CD4-positive, alpha-beta memory T cell (primary cell): ENCODE measurements around the gene RNF157. TPM values are rescaled to one million over a fixed set of nuclear protein-coding genes. Genes with fewer than 3 reads are reported as not detected.
A peak's percentile ranks its signal among the peaks of the same experiment; 100 is the strongest.

Experiments used
- CTCF ChIA-PET: fragments of 350-600 bp; sonication (Branson Sonifier 250); formaldehyde crosslinking; loops from one replicate; lab custom pipeline; 2021; ENCODE audit warnings: inconsistent platforms; ENCODE audit not compliant: partially characterized antibody; lab: Charles Lee
- POLR2A ChIA-PET: fragments of 350-600 bp; sonication (Branson Sonifier 250); formaldehyde crosslinking; loops from one replicate; lab custom pipeline; 2021; ENCODE audit not compliant: partially characterized antibody; lab: Charles Lee
- DNase-seq, 5 donors: peaks; one replicate each; pipeline versions ENCODE4 v3.0.0 to v3.0.0-alpha.2; 2020 to 2022; ENCODE audit warnings: mixed read lengths in 1 of 5
- H3K27ac ChIP-seq: one replicate; pipeline ENCODE4 v1.7.0; 2013; ENCODE audit warnings: low read depth, low read length
- H3K27me3 ChIP-seq: 2 replicates; pipeline ENCODE4 v1.7.0; 2013; ENCODE audit warnings: mild to moderate bottlenecking, low read length, moderate library complexity; ENCODE audit not compliant: insufficient read depth
- H3K36me3 ChIP-seq: 2 replicates; pipeline ENCODE4 v1.7.0; 2013; ENCODE audit warnings: mild to moderate bottlenecking, low read length, moderate library complexity; ENCODE audit not compliant: insufficient read depth
- H3K4me1 ChIP-seq: 2 replicates; pipeline ENCODE4 v1.7.0; 2013; ENCODE audit warnings: mild to moderate bottlenecking, low read length, moderate library complexity; ENCODE audit not compliant: insufficient read depth
- H3K4me3 ChIP-seq, 2 donors: one replicate each; pipeline ENCODE4 v1.7.0; 2013; ENCODE audit warnings: low read length in 2 of 2, mild to moderate bottlenecking in 1 of 2
- H3K9me3 ChIP-seq, 2 donors: one replicate each; pipeline ENCODE4 v1.7.0; 2013; ENCODE audit warnings: low read length in 2 of 2, control low read depth in 1 of 2; ENCODE audit not compliant: control insufficient read depth in 1 of 2
- H3K27ac Mint-ChIP-seq, 7 donors: one replicate each; pipeline ENCODE4 v1.8.0; 2020 to 2021; ENCODE audit warnings: mixed read lengths in 7 of 7, mild to moderate bottlenecking in 6 of 7, inconsistent platforms in 3 of 7, moderate library complexity in 3 of 7
- H3K27me3 Mint-ChIP-seq, 2 donors: one replicate each; pipeline ENCODE4 v1.8.0; 2020 to 2021; ENCODE audit warnings: mixed read lengths in 2 of 2
- H3K36me3 Mint-ChIP-seq, 2 donors: one replicate each; pipeline ENCODE4 v1.8.0; 2020 to 2021; ENCODE audit warnings: mixed read lengths in 2 of 2, inconsistent platforms in 1 of 2, mild to moderate bottlenecking in 1 of 2
- H3K4me1 Mint-ChIP-seq, 4 donors: one replicate each; pipeline ENCODE4 v1.8.0; 2020 to 2021; ENCODE audit warnings: mixed read lengths in 4 of 4, mild to moderate bottlenecking in 1 of 4
- H3K4me3 Mint-ChIP-seq, 8 donors: one replicate each; pipeline ENCODE4 v1.8.0; 2020 to 2021; ENCODE audit warnings: mixed read lengths in 8 of 8, mild to moderate bottlenecking in 7 of 8, moderate library complexity in 6 of 8, inconsistent platforms in 3 of 8
- H3K9me3 Mint-ChIP-seq, 8 donors: one replicate each; pipeline ENCODE4 v1.8.0; 2020 to 2021; ENCODE audit warnings: mixed read lengths in 8 of 8, mild to moderate bottlenecking in 5 of 8, inconsistent platforms in 3 of 8, moderate library complexity in 1 of 8
- intact Hi-C: fragments of 100-400 bp; cut with micrococcal nuclease; formaldehyde crosslinking; loops from one replicate; pipeline ENCODE4 v1.15.1; 2023
- polyA plus RNA-seq, 2 donors: library from polyadenylated mRNA; unstranded; fragments of 300-500 nt; fragmentation: Illumina TruSeq; gene quantifications; one replicate each; pipeline ENCODE4 v1.2.3, GENCODE V29; 2021
- total RNA-seq, 2 experiments: library from RNA; stranded (reverse); gene quantifications; one replicate each; pipeline ENCODE4 v1.2.3, GENCODE V29; 2021

The RNF157 gene
- total and polyA plus RNA-seq, 4 experiments from 2014 or later: 4.0 to 22.5 (median 20.0) TPM

- H3K4me1 ChIP-seq: peaks cover 10% of the 10 kb centered on the region
- ChIA-PET CTCF (interaction anchor here (0.7 to 11.2 kb wide), 18 partner anchors 9 to 392 kb away, joined by 3 to 232 read pairs (median 4); partner anchors contain the start of gene RNF157), POLR2A (interaction anchor here (0.6 to 7.9 kb wide), 9 partner anchors 17 to 165 kb away, joined by 3 to 108 read pairs (median 5); partner anchors contain the start of genes FOXJ1 and UBALD2)
- no peaks in the 10 kb centered on the region for H3K27me3 Mint-ChIP-seq
- no peak overlapping the region for H3K27ac ChIP-seq
- H3K27me3 ChIP-seq: no peaks in the 10 kb centered on the region
- no peak for DNase-seq
- H3K9me3 Mint-ChIP-seq: no peaks in the 10 kb centered on the region
- H3K4me3 Mint-ChIP-seq: peak overlapping the region in 1 of 8 donors; percentile 28
- peaks cover 4 to 12% (median 9%) of the 10 kb centered on the region in 4 donors for H3K4me1 Mint-ChIP-seq
- intact Hi-C loops: loop anchor here (5.0 kb wide), 1 partner anchor 112 kb away; no protein-coding TSS in a partner anchor
- no peaks in the 10 kb centered on the region for H3K9me3 ChIP-seq
- H3K36me3 ChIP-seq: no peaks in the 10 kb centered on the region
- peak overlapping the region in 4 of 7 donors; percentile 29 to 60 (median 45) for H3K27ac Mint-ChIP-seq
- H3K4me3 ChIP-seq: no peak overlapping the region
- H3K36me3 Mint-ChIP-seq: no peaks in the 10 kb centered on the region
Observed at GRCh38 chr17:76123749-76124581, 116.3 kb downstream of the RNF157 start.

- Mint-ChIP-seq H3K4me1 (peaks cover 4 to 12% (median 9%) of the 10 kb centered on the region in 4 donors), H3K4me3 (peak overlapping the region in 5 of 8 donors; percentile 25 to 80 (median 51)), H3K27ac (peak overlapping the region in 4 of 7 donors; percentile 22 to 86 (median 40)), H3K27me3 (no peaks in the 10 kb centered on the region), H3K9me3 (no peaks in the 10 kb centered on the region), H3K36me3 (no peaks in the 10 kb centered on the region)
- CTCF ChIA-PET: interaction anchor here (0.7 to 11.2 kb wide), 14 partner anchors 20 to 393 kb away, joined by 3 to 232 read pairs (median 6); no protein-coding TSS in a partner anchor
- DNase-seq: no peak
- H3K4me1 ChIP-seq: peaks cover 10% of the 10 kb centered on the region
- no peaks in the 10 kb centered on the region for H3K36me3 ChIP-seq
- no peaks in the 10 kb centered on the region for H3K9me3 ChIP-seq
- H3K27me3 ChIP-seq: no peaks in the 10 kb centered on the region
- no peak overlapping the region for H3K27ac ChIP-seq
- no peak overlapping the region for H3K4me3 ChIP-seq
- POLR2A ChIA-PET: interaction anchor here (1.3 to 7.9 kb wide), 7 partner anchors 19 to 157 kb away, joined by 4 to 108 read pairs (median 9); partner anchors contain the start of gene UBALD2
- intact Hi-C loops: loop anchor here (5.0 kb wide), 1 partner anchor 111 kb away; no protein-coding TSS in a partner anchor
Observed at GRCh38 chr17:76123191-76123499, 117.1 kb downstream of the RNF157 start.

- no peaks in the 10 kb centered on the region for H3K36me3 Mint-ChIP-seq
- CTCF ChIA-PET: interaction anchor here (1.0 to 11.2 kb wide), 13 partner anchors 23 to 157 kb away, joined by 3 to 232 read pairs (median 7); no protein-coding TSS in a partner anchor
- intact Hi-C loops: loop anchor here (5.0 kb wide), 1 partner anchor 110 kb away; no protein-coding TSS in a partner anchor
Observed at GRCh38 chr17:76122431-76123190, 117.7 kb downstream of the RNF157 start.

GRCh38 chr17:76121932-76122430 lies 118.3 kb downstream of the RNF157 start:
- DNase-seq: no peak
- CTCF ChIA-PET: interaction anchor here (0.6 to 11.2 kb wide), 16 partner anchors 13 to 158 kb away, joined by 3 to 232 read pairs (median 4); no protein-coding TSS in a partner anchor
- Histone ChIP-seq H3K4me3 (peak overlapping the region in 1 of 2 donors; percentile 60), H3K36me3 (no peaks in the 10 kb centered on the region), H3K4me1 (peaks cover 10% of the 10 kb centered on the region), H3K27ac (peak overlapping the region; percentile 29), H3K27me3 (no peaks in the 10 kb centered on the region), H3K9me3 (no peaks in the 10 kb centered on the region)
- Mint-ChIP-seq H3K27me3 (no peaks in the 10 kb centered on the region), H3K9me3 (no peaks in the 10 kb centered on the region), H3K4me1 (peaks cover 4 to 12% (median 8%) of the 10 kb centered on the region in 4 donors), H3K4me3 (peak overlapping the region in 4 of 8 donors; percentile 21 to 49 (median 37)), H3K36me3 (no peaks in the 10 kb centered on the region), H3K27ac (peak overlapping the region in 6 of 7 donors; percentile 21 to 86 (median 65))
- intact Hi-C loops: loop anchor here (1.0 to 5.0 kb wide), 4 partner anchors 60 to 177 kb away; no protein-coding TSS in a partner anchor
- POLR2A ChIA-PET: interaction anchor here (0.8 to 7.9 kb wide), 13 partner anchors 21 to 158 kb away, joined by 3 to 108 read pairs (median 7); partner anchors contain the start of gene UBALD2

More at GRCh38 chr17:76122431-76123190, 117.7 kb downstream of the RNF157 start:
- H3K27me3 Mint-ChIP-seq: no peaks in the 10 kb centered on the region
- POLR2A ChIA-PET: interaction anchor here (1.3 to 7.9 kb wide), 7 partner anchors 19 to 157 kb away, joined by 4 to 108 read pairs (median 7); partner anchors contain the start of gene UBALD2
- H3K4me1 Mint-ChIP-seq: peaks cover 4 to 12% (median 9%) of the 10 kb centered on the region in 4 donors
- peak overlapping the region in 7 of 8 donors; percentile 35 to 80 (median 49) for H3K4me3 Mint-ChIP-seq
- peak overlapping the region; percentile 21 to 86 (median 56) for H3K27ac Mint-ChIP-seq
- no peaks in the 10 kb centered on the region for H3K9me3 ChIP-seq
- no peak for DNase-seq
- no peaks in the 10 kb centered on the region for H3K9me3 Mint-ChIP-seq
- no peaks in the 10 kb centered on the region for H3K27me3 ChIP-seq
- no peak overlapping the region for H3K4me3 ChIP-seq
- no peaks in the 10 kb centered on the region for H3K36me3 ChIP-seq
- H3K4me1 ChIP-seq: peaks cover 10% of the 10 kb centered on the region
- no peak overlapping the region for H3K27ac ChIP-seq

GRCh38 chr17:76120658-76121008 lies 119.7 kb downstream of the RNF157 start:
- no peaks in the 10 kb centered on the region for H3K9me3 Mint-ChIP-seq
- ChIA-PET CTCF (interaction anchor here (0.6 to 11.2 kb wide), 18 partner anchors 11 to 517 kb away, joined by 3 to 232 read pairs (median 4); no protein-coding TSS in a partner anchor), POLR2A (interaction anchor here (1.0 to 7.9 kb wide), 10 partner anchors 17 to 159 kb away, joined by 3 to 108 read pairs (median 7); partner anchors contain the start of genes EXOC7 and UBALD2)
- H3K4me3 ChIP-seq: no peak overlapping the region
- H3K27me3 Mint-ChIP-seq: no peaks in the 10 kb centered on the region
- DNase-seq: no peak
- no peaks in the 10 kb centered on the region for H3K36me3 Mint-ChIP-seq
- no peaks in the 10 kb centered on the region for H3K9me3 ChIP-seq
- peak overlapping the region in 4 of 8 donors; percentile 20 to 49 (median 44) for H3K4me3 Mint-ChIP-seq
- H3K4me1 ChIP-seq: peaks cover 10% of the 10 kb centered on the region
- intact Hi-C loops: loop anchor here (1.0 to 5.0 kb wide), 4 partner anchors 62 to 179 kb away; no protein-coding TSS in a partner anchor
- H3K27me3 ChIP-seq: no peaks in the 10 kb centered on the region
- H3K4me1 Mint-ChIP-seq: peaks cover 0 to 8% (median 4%) of the 10 kb centered on the region in 4 donors
- no peaks in the 10 kb centered on the region for H3K36me3 ChIP-seq
- peak overlapping the region in 4 of 7 donors; percentile 11 to 86 (median 63) for H3K27ac Mint-ChIP-seq
- no peak overlapping the region for H3K27ac ChIP-seq
